HepG2 (cell line): ENCODE data around the gene LYPD6B. TPM values are rescaled to one million over a fixed set of nuclear protein-coding genes. Genes with fewer than 3 reads are reported as not detected.

Source experiments
- ATAC-seq: fragments of 200-7000 bp; cut with Tn5 transposase; 3 replicates; pipeline ENCODE4 v1.9.1; 2020; ENCODE audit warnings: mild to moderate bottlenecking, moderate library complexity
- BruUV-seq: library from RNA; stranded (reverse); fragments of 400-500 nt; replicated peaks from 2 replicates; lab custom pipeline; 2021; lab: Mats Ljungman, UMichigan
- CTCF ChIA-PET: fragments of 300-600 bp; formaldehyde crosslinking; extraction: SDS; loops from one replicate; lab custom pipeline; 2021; ENCODE audit warnings: low total read pairs, inconsistent platforms, low intra/inter-chr PET ratio; lab: Yijun Ruan, JAX
- POLR2A ChIA-PET: fragments of 350-600 bp; sonication (Branson Sonifier 250); formaldehyde crosslinking; loops from one replicate; lab custom pipeline; 2020; ENCODE audit warnings: antibody characterized with exemption, inconsistent platforms; lab: Yijun Ruan, JAX
- DNase-seq: peaks from one replicate; pipeline ENCODE4 v3.0.0-alpha.2; 2015; ENCODE audit warnings: low spot score
- FAIRE-seq: peaks from 3 replicates; lab custom pipeline; 2011; peaks lifted over from hg19 to GRCh38; lab: Jason Lieb, UNC
- H2AFZ ChIP-seq: one replicate; pipeline ENCODE4 v1.6.1; 2011; ENCODE audit warnings: low read length, inconsistent platforms
- H3K27ac ChIP-seq: fragments of 300-600 bp; 3 replicates; pipeline ENCODE4 v1.8.0; 2011; ENCODE audit warnings: mixed run types, mild to moderate bottlenecking, mixed read lengths, low read length, inconsistent platforms; ENCODE audit not compliant: insufficient read depth; ENCODE audit errors: extremely low read length
- H3K27me3 ChIP-seq, 2 experiments: fragments of 200-600 bp in 1 of 2; 2 replicates in 1 of 2; 3 replicates in 1 of 2; pipeline versions ENCODE4 v1.6.0 to v1.8.0; 2011; ENCODE audit warnings: low read length in 2 of 2, mild to moderate bottlenecking in 2 of 2, moderate library complexity in 2 of 2, inconsistent platforms in 1 of 2; ENCODE audit not compliant: insufficient read depth in 2 of 2, control insufficient read depth in 1 of 2
- H3K36me3 ChIP-seq, 2 experiments: fragments of 200-600 bp in 1 of 2; replicated peaks in 1 of 2; 2 replicates in 1 of 2; 3 replicates in 1 of 2; pipeline versions ENCODE4 v1.5.1 to v1.8.0; 2011; ENCODE audit warnings: low read length in 2 of 2, inconsistent platforms in 1 of 2; ENCODE audit not compliant: insufficient read depth in 2 of 2, control insufficient read depth in 1 of 2
- H3K4me1 ChIP-seq: 2 replicates; pipeline ENCODE4 v1.5.1; 2012; ENCODE audit warnings: low read length, inconsistent platforms; ENCODE audit not compliant: insufficient read depth
- H3K4me2 ChIP-seq: 2 replicates; pipeline ENCODE4 v1.6.0; 2011; ENCODE audit warnings: low read depth, low read length, inconsistent platforms
- H3K4me3 ChIP-seq, 3 experiments: fragments of 200-600 bp in 1 of 3; sonication (generic), shearing (Covaris generic) in 1 of 3; replicated peaks in 1 of 3; 2 replicates each; pipeline ENCODE4 v1.5.1; 2011 to 2016; ENCODE audit warnings: low read length in 3 of 3, inconsistent platforms in 2 of 3, low read depth in 2 of 3, mild to moderate bottlenecking in 2 of 3, control low read depth in 1 of 3, mixed read lengths in 1 of 3; ENCODE audit not compliant: insufficient read depth in 1 of 3
- H3K79me2 ChIP-seq: one replicate; pipeline ENCODE4 v1.6.1; 2011; ENCODE audit warnings: low read length, inconsistent platforms; ENCODE audit not compliant: insufficient read depth
- H3K9ac ChIP-seq: 2 replicates; pipeline ENCODE4 v1.6.0; 2011; ENCODE audit warnings: mild to moderate bottlenecking, low read depth, low read length, inconsistent platforms; ENCODE audit not compliant: insufficient read depth
- H3K9me3 ChIP-seq: 2 replicates; pipeline ENCODE4 v1.5.1; 2012; ENCODE audit warnings: mild to moderate bottlenecking, low read length
- H4K20me1 ChIP-seq: 2 replicates; pipeline ENCODE4 v1.6.0; 2011; ENCODE audit warnings: inconsistent platforms, mild to moderate bottlenecking, low read length, moderate library complexity; ENCODE audit not compliant: insufficient read depth
- MLLT10 ChIP-seq: sonication (generic); formaldehyde crosslinking; IDR thresholded peaks from 2 replicates; pipeline ENCODE4 v1.4.0; 2020; ENCODE audit warnings: missing genetic modification reagents
- PAXIP1 ChIP-seq: sonication (generic); formaldehyde crosslinking; conservative IDR thresholded peaks from 2 replicates; pipeline ENCODE4 v1.4.0; 2020; ENCODE audit warnings: mild to moderate bottlenecking, missing genetic modification reagents, moderate library complexity
- PRDM4 ChIP-seq: sonication (generic); formaldehyde crosslinking; IDR thresholded peaks from 2 replicates; pipeline ENCODE4 v1.9.0; 2021; ENCODE audit warnings: missing genetic modification reagents, borderline replicate concordance
- SNAPC5 ChIP-seq: sonication (generic); formaldehyde crosslinking; IDR thresholded peaks from 2 replicates; pipeline ENCODE4 v1.8.1; 2023; ENCODE audit warnings: mild to moderate bottlenecking, missing genetic modification reagents, borderline replicate concordance
- TERF1 ChIP-seq: sonication (generic); formaldehyde crosslinking; IDR thresholded peaks from 2 replicates; pipeline ENCODE4 v1.8.0; 2022; ENCODE audit warnings: mild to moderate bottlenecking, missing genetic modification reagents, moderate library complexity
- ZKSCAN8 ChIP-seq: IDR thresholded peaks from 2 replicates; pipeline ENCODE4 v1.6.1; 2016; ENCODE audit warnings: borderline replicate concordance, missing genetic modification reagents, missing compliant biosample characterization
- ZNF598 ChIP-seq: sonication (generic); formaldehyde crosslinking; IDR thresholded peaks from 2 replicates; pipeline ENCODE4 v1.5.1; 2020; ENCODE audit warnings: mild to moderate bottlenecking, missing genetic modification reagents, borderline replicate concordance
- WGBS: methylation state at CpG from one replicate; pipeline ENCODE4 v1.1.6; 2017; ENCODE audit warnings: low lambda C conversion rate; 5-methylcytosine and 5-hydroxymethylcytosine counted together
- in situ Hi-C: cut with HindIII; loops from 2 replicates; pipeline ENCODE4 v1.10.0; 2017; ENCODE audit warnings: low pct_unique_long_range_greater_than_20kb; ENCODE audit not compliant: extremely low pct_ligation_motif_present
- intact Hi-C: fragments of 100-400 bp; cut with micrococcal nuclease; formaldehyde crosslinking; loops from one replicate; pipeline ENCODE4 v1.10.0; 2022; ENCODE audit not compliant: unreplicated experiment
- polyA plus RNA-seq, 8 experiments: library from polyadenylated mRNA; depleted of rRNA in 3 of 8; stranded (reverse) in 7 of 8; unstranded in 1 of 8; fragments of >200 nt; fragmentation: Illumina TruSeq in 4 of 8; extraction: Trizol in 4 of 8; gene quantifications; 2 replicates each; pipeline versions ENCODE4 v1.2.1 to v1.2.3, GENCODE V29; 2011 to 2016; ENCODE audit warnings: low read depth in 4 of 8, missing spikeins in 1 of 8, mixed read lengths in 1 of 8; ENCODE audit not compliant: insufficient read depth in 1 of 8
- total RNA-seq, 5 experiments: library from RNA; depleted of rRNA; stranded (reverse); fragments of >200 nt; fragmentation: Illumina TruSeq; extraction: Trizol; gene quantifications; 2 replicates each; pipeline ENCODE4 v1.2.3, GENCODE V29; 2016; ENCODE audit warnings: low read depth in 1 of 5

Gene LYPD6B
- total and polyA plus RNA-seq, 2 of the 13 experiments (the other 11 are each of a cell fraction or from before 2014, with no cell fraction given), result not detected

- Histone ChIP-seq H3K4me1 (no peaks in the 10 kb centered on the region), H3K4me2 (no peak overlapping the region), H3K9me3 (no peaks in the 10 kb centered on the region), H4K20me1 (no peaks in the 10 kb centered on the region), H3K4me3 (no peak overlapping the region), H3K27me3 (0 out of 5 replicates have a peak, but pooled peaks cover 0 to 4% of the 10 kb centered on the region in 2 experiments), H3K79me2 (no peaks in the 10 kb centered on the region), H3K27ac (no peak overlapping the region), H2AFZ (no peak overlapping the region), H3K9ac (no peak overlapping the region), H3K36me3 (no peaks in the 10 kb centered on the region)
- intact Hi-C loops, result no loop called here
- 37% methylated on average over 2 of the region's 2 CpGs for WGBS
- ATAC-seq (no peak), FAIRE-seq (no peak), DNase-seq (no peak)
- no peak for TF ChIP-seq PRDM4 (CRISPR knock-in tag)
- TF ChIP-seq PAXIP1 (CRISPR knock-in tag), result no peak
- TF ChIP-seq ZKSCAN8 (CRISPR knock-in tag), result no peak
- no peak for TF ChIP-seq TERF1
- no peak for TF ChIP-seq MLLT10 (CRISPR knock-in tag)
- TF ChIP-seq ZNF598 (CRISPR knock-in tag), result no peak
- TF ChIP-seq SNAPC5 (CRISPR knock-in tag), result no peak
- POLR2A ChIA-PET, result no interaction called here
- no TSS peak for BruUV-seq
- CTCF ChIA-PET, result no interaction called here
- in situ Hi-C loops, result no loop called here
Measured at GRCh38 chr2:149061133-149061745, 22.7 kb downstream of the LYPD6B start.
